OCI-LY7 (cell line): ENCODE measurements around the gene FOXM1. TPM values are rescaled to one million over a fixed set of nuclear protein-coding genes. Genes with fewer than 3 reads are reported as not detected.

Experiments
- BruUV-seq: library from RNA; stranded (reverse); fragments of 400-500 nt; replicated peaks from 2 replicates; lab custom pipeline; 2021; lab: Mats Ljungman, UMichigan
- CTCF ChIA-PET: fragments of 300-600 bp; sonication (Branson Sonifier 250); formaldehyde crosslinking; loops from one replicate; lab custom pipeline; 2022; ENCODE audit warnings: antibody characterized with exemption; ENCODE audit not compliant: unreplicated experiment; lab: Charles Lee
- POLR2A ChIA-PET: fragments of 300-600 bp; sonication (Branson Sonifier 250); formaldehyde crosslinking; loops from one replicate; lab custom pipeline; 2022; ENCODE audit warnings: antibody characterized with exemption; lab: Charles Lee
- DNase-seq: peaks from one replicate; pipeline ENCODE4 v3.0.0-alpha.2; 2015; ENCODE audit warnings: low spot score
- H2AFZ ChIP-seq: fragments of 200-600 bp; sonication (generic), shearing (Covaris generic); 2 replicates; pipeline ENCODE4 v1.6.1; 2014; ENCODE audit warnings: mild to moderate bottlenecking, antibody characterized with exemption, low read length, moderate library complexity
- H3K27ac ChIP-seq: fragments of 200-600 bp; sonication (generic); 2 replicates; pipeline ENCODE4 v1.5.1; 2014; ENCODE audit warnings: mixed run types, low read depth, mild to moderate bottlenecking, moderate library complexity, low read length, inconsistent platforms; ENCODE audit not compliant: poor library complexity, severe bottlenecking
- H3K36me3 ChIP-seq: fragments of 200-600 bp; sonication (generic); 2 replicates; pipeline ENCODE4 v1.6.1; 2014; ENCODE audit warnings: mild to moderate bottlenecking, antibody characterized with exemption, low read length, moderate library complexity, mixed read lengths; ENCODE audit not compliant: insufficient read depth
- H3K4me1 ChIP-seq: fragments of 200-600 bp; sonication (generic); 2 replicates; pipeline ENCODE4 v1.5.1; 2014; ENCODE audit warnings: mild to moderate bottlenecking, low read length; ENCODE audit not compliant: insufficient read depth, poor library complexity, severe bottlenecking
- H3K4me2 ChIP-seq: fragments of 200-600 bp; sonication (generic); 2 replicates; pipeline ENCODE4 v1.6.1; 2014; ENCODE audit warnings: mild to moderate bottlenecking, low read length
- H3K4me3 ChIP-seq: fragments of 200-600 bp; sonication (generic); 2 replicates; pipeline ENCODE4 v1.5.1; 2014; ENCODE audit warnings: mild to moderate bottlenecking, low read depth, low read length; ENCODE audit not compliant: poor library complexity, severe bottlenecking
- H3K79me2 ChIP-seq: fragments of 200-600 bp; sonication (generic); 2 replicates; pipeline ENCODE4 v1.6.1; 2016; ENCODE audit warnings: low read depth, mild to moderate bottlenecking, low read length, moderate library complexity, mixed read lengths; ENCODE audit not compliant: insufficient read depth
- H3K9me2 ChIP-seq: fragments of 200-600 bp; sonication (generic); 2 replicates; pipeline ENCODE4 v1.6.1; 2016; ENCODE audit warnings: mild to moderate bottlenecking, low read length, mixed read lengths; ENCODE audit not compliant: insufficient read depth
- H3K9me3 ChIP-seq: fragments of 200-600 bp; sonication (generic); 2 replicates; pipeline ENCODE4 v1.6.1; 2014; ENCODE audit warnings: mild to moderate bottlenecking, mixed run types, low read length, mixed read lengths
- H4K20me1 ChIP-seq: fragments of 200-600 bp; sonication (generic); 2 replicates; pipeline ENCODE4 v1.6.1; 2014; ENCODE audit warnings: mild to moderate bottlenecking, antibody characterized with exemption, low read length, moderate library complexity, mixed read lengths; ENCODE audit not compliant: insufficient read depth
- EZH2phosphoT487 ChIP-seq: fragments of 200-600 bp; sonication (generic); IDR thresholded peaks from 2 replicates; pipeline ENCODE4 v1.6.1; 2018; ENCODE audit warnings: low read depth, borderline replicate concordance, mild to moderate bottlenecking, mixed run types, antibody characterized with exemption, low read length, moderate library complexity, mixed read lengths
- intact Hi-C: fragments of 100-400 bp; cut with micrococcal nuclease; formaldehyde crosslinking; loops from one replicate; pipeline ENCODE4 v1.10.0; 2022; ENCODE audit not compliant: unreplicated experiment
- total RNA-seq, 2 experiments: library from RNA; depleted of rRNA in 1 of 2; stranded (reverse); fragments of >200 nt in 1 of 2; shearing (Covaris generic) in 1 of 2; gene quantifications; 2 replicates each; pipeline ENCODE4 v1.2.3, GENCODE V29; 2014 to 2022
- TF ChIP-seq, protein P1 (sequence below): fragments of 200-600 bp; sonication (generic); conservative IDR thresholded peaks from 2 replicates; pipeline ENCODE4 v1.5.1; 2014; ENCODE audit warnings: mild to moderate bottlenecking, antibody characterized with exemption, low read length, moderate library complexity, mixed read lengths

Gene FOXM1
- total RNA-seq, 2 experiments from 2014 or later: 109 to 173 TPM

DNA sequence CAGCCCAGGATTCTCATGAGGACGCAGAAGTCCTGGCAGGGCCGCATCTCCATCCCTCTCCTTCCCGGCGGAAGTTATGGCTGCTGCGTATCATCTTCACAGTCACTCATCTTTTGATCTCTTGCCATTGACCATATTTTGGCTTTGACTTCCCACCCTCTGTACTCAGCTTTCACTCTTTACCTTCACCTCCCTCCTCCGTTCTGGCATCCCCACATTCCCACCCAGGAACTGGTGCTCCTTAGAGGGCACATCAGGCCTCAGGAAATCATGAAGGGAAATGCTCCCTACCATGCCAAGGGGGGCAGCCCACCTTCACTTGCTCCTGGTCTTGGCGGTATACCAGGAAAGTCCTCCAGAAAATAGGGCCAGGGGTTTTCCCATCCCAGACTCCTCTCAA is 21.4 kb downstream of the FOXM1 start:
- CTCF ChIA-PET: no interaction called here
- no peak overlapping the region for H3K4me2 ChIP-seq
- no peaks in the 10 kb centered on the region for H3K79me2 ChIP-seq
- no peak overlapping the region for H3K4me3 ChIP-seq
- no peaks in the 10 kb centered on the region for H3K9me2 ChIP-seq
- H3K4me1 ChIP-seq: no peaks in the 10 kb centered on the region
- no peaks in the 10 kb centered on the region for H4K20me1 ChIP-seq
- H2AFZ ChIP-seq: no peak overlapping the region
- POLR2A ChIA-PET: no interaction called here
- TF ChIP-seq, protein P1, sequence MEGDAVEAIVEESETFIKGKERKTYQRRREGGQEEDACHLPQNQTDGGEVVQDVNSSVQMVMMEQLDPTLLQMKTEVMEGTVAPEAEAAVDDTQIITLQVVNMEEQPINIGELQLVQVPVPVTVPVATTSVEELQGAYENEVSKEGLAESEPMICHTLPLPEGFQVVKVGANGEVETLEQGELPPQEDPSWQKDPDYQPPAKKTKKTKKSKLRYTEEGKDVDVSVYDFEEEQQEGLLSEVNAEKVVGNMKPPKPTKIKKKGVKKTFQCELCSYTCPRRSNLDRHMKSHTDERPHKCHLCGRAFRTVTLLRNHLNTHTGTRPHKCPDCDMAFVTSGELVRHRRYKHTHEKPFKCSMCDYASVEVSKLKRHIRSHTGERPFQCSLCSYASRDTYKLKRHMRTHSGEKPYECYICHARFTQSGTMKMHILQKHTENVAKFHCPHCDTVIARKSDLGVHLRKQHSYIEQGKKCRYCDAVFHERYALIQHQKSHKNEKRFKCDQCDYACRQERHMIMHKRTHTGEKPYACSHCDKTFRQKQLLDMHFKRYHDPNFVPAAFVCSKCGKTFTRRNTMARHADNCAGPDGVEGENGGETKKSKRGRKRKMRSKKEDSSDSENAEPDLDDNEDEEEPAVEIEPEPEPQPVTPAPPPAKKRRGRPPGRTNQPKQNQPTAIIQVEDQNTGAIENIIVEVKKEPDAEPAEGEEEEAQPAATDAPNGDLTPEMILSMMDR: no peak
- TF ChIP-seq EZH2phosphoT487: no peak
- no peak overlapping the region for H3K27ac ChIP-seq
- no peak for DNase-seq
- H3K36me3 ChIP-seq: peaks cover 62% of the 10 kb centered on the region
- intact Hi-C loops: no loop called here
- no peaks in the 10 kb centered on the region for H3K9me3 ChIP-seq
- no TSS peak for BruUV-seq

DNA sequence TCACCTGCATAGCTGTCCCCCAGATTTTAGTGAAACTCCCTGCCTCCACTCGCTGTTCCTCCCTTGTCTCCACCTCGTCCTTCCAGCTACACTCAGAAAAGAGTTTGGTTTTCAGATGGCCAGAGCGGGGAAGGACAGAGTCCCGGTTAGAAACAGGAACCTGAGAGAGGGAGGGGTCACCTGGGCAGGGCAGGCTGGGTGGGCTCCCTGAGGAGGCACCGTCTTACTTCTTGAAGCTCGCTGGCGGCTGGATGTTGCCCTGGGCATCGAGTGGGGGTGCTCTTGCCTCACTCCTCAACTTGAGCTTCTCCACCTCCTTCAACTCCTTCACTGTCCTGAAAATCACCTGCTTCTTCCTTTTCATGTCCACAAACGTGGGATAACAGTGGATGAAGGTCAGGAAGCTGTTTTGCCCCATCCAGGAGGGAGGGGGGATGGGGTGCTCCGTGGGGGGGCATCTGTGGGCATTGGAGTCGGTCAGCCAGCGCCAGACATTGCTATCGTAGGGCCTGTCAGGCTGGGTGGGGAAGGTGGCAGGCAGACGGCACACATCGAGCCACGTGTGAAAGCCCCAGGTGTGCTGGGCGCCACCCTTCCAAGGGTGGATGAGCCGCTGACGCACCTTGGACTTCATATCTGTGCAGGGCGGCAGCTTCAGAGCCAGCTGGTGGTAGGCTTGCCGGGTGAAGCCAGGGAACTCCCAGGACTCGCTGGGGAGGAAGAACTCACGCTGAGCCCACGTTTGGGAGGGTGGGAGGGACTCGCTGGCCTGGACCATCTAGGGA is 22.1 kb downstream of the FOXM1 start:
- Histone ChIP-seq H4K20me1 (no peaks in the 10 kb centered on the region), H3K79me2 (no peaks in the 10 kb centered on the region), H3K36me3 (peaks cover 55% of the 10 kb centered on the region), H3K4me1 (no peaks in the 10 kb centered on the region), H3K4me2 (no peak overlapping the region), H2AFZ (no peak overlapping the region), H3K9me3 (no peaks in the 10 kb centered on the region), H3K4me3 (no peak overlapping the region), H3K27ac (no peak overlapping the region), H3K9me2 (no peaks in the 10 kb centered on the region)
- BruUV-seq: no TSS peak
- POLR2A ChIA-PET: interaction anchor here (0.6 to 1.0 kb wide), 2 partner anchors 9 to 49 kb away, joined by 3 to 4 read pairs; no protein-coding TSS in a partner anchor
- CTCF ChIA-PET: no interaction called here
- no peak for DNase-seq
- intact Hi-C loops: no loop called here
- no peak for TF ChIP-seq EZH2phosphoT487
- TF ChIP-seq, protein P1: no peak

DNA sequence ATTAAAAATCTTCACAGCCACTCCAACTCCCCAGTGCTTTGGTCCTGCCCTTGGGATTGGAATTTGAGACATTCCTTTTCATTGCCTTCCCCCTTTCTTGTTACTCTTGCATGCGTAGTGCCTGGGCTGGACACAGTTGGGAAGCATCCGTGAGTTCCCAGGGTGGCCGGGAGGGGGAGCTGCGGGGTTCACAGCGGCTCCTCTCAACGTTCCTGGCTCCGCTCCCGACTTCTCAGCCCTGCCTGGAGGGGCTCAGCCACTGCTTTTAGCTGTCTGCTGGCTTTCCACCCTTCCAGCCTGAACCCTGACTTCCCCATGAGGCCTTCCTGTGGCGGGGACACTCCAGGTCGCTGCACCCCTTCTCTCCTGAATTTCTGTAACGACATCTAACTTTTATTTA is 23.3 kb downstream of the FOXM1 start:
- Histone ChIP-seq H3K79me2 (no peaks in the 10 kb centered on the region), H3K36me3 (peaks cover 43% of the 10 kb centered on the region), H3K4me2 (no peak overlapping the region), H3K4me1 (no peaks in the 10 kb centered on the region), H4K20me1 (no peaks in the 10 kb centered on the region), H3K9me2 (no peaks in the 10 kb centered on the region), H3K9me3 (no peaks in the 10 kb centered on the region), H3K4me3 (no peak overlapping the region), H3K27ac (no peak overlapping the region), H2AFZ (no peak overlapping the region)
- ChIA-PET POLR2A (no interaction called here), CTCF (no interaction called here)
- intact Hi-C loops: no loop called here
- TF ChIP-seq EZH2phosphoT487: no peak
- TF ChIP-seq, protein P1: peak; percentile 56
- no peak for DNase-seq
- BruUV-seq: no TSS peak
